HG03457 (cell line): ENCODE data around the gene UBAC1.
"Not testable (repeated sequence)": the region's sequence is repeated elsewhere in the genome, so short reads cannot be mapped to it uniquely, and the experiment has no call there.

Source experiments
- ATAC-seq: cut with Tn5 transposase; IDR thresholded peaks from one replicate; pipeline ENCODE4 v1.9.1; 2021; ENCODE audit warnings: moderate number of reproducible peaks; ENCODE audit not compliant: unreplicated experiment

UBAC1 gene

DNA sequence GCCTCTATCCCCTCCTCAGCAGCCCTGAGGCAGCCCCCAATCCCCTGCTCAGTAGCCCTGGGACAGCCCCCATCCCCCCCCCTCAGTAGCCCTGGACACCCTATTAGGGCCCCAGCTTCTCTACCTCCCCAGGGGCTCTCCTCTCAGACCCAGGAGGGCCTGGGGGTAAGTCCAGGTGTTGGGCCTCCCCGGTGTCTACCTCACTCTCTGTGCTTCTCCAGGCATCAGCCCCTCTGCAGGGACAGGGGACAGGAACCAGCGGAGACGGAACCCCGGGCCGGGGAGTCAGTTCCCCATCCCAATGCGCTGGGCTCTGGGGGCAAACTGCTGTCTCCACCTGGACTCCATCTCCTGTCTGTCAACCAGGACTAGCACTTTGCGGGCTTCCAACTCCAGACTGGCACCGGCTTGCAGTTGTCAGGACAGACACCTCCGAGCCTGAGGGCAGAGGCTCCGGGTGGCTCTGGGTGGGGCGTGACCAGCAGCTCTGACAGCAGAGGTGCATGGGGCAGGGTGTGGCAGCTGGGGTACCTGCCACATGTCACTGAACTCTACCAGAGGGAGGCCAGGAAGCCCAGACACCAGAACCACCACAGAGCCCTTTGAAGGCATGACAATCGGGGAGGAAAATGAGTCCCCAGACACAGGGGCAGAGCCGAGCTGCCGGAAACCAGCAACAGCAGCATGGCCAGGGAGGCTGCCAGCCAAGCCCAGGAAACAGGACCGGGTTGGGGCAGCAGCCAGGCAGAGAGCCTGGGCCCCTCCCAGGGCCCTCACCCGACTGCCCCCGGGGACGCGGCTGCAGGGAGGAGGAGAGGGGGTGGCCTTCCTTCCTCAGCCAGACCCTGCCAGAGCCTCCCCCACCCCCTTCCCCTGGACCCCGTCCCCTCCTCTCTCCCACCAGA is 17.7 kb upstream of the UBAC1 start:
- ATAC-seq = no peak

DNA sequence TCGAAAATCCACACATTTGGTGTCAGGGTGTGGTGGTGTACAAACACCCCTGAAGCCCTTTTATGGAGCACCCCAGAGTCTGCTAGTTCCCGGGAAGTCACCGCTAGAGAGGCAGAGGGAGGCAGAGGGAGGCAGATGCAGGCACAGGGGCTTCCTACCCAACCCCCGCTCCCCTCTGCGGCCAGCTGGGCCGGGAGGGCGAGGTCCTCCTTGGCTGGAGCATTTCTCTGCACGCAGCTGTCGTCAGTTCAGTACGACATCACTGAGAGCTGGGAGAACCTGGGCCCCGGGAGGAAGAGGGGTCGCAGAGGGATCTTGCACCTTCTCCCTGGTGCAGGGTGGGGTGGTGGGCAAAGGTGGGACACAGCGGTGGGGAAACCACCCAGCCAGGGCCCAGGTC is 15.8 kb upstream of the UBAC1 start:
- no peak for ATAC-seq

DNA sequence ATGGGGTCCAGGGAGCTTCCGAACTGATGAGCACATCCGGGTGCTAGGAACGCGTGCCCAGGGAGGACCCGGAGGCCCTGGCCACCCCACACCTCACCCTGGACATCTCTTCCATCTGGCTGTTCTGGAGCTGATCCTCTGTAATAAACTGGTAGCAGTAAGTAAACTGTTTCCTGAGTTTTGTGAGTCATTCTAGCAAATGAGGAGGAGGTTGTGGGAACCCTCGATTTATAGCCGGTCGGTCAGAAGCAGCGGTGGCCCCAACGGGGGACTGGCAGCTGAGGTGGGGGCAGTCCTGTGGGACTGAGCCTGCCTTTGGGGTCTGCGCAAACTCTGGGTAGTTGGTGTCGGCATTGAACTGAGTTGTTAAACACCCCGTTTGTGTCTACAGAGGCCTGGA is 15.4 kb upstream of the UBAC1 start:
- no peak for ATAC-seq

DNA sequence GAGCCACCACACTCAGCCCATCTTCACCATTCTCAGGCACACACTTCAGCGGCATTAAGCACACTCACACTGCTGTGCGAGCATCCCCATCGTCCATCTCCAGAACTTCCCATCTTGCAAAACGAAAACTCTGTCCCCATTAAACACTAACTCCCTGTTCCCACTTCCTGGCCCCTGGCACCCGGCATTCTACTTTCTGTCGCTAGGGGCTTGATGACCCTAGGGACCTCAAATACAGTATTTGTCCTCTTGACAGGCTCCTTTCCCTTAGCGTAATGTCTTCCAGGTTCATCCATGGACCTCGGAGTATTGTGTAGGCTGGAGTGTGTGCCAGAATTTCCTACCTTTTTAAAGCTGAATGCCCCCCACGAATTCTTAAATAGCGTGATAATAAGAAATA is 14.7 kb upstream of the UBAC1 start:
- ATAC-seq = no peak

DNA sequence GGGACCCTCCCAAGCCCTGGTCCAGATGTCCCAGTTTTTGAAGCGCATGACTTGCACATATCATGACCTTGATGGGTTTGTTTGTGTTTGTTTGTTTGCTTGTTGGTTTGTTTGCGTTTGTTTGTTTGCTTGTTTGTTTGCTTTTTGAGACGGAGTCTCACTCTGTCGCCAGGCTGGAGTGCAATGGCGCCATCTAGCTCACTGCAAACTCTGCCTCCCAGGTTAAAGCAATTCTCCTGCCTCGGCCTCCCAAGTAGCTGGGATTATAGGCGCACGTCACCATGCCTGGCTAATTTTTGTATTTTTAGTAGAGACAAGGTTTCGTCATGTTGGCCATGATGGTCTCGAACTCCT is 13.0 kb upstream of the UBAC1 start:
- no peak for ATAC-seq

DNA sequence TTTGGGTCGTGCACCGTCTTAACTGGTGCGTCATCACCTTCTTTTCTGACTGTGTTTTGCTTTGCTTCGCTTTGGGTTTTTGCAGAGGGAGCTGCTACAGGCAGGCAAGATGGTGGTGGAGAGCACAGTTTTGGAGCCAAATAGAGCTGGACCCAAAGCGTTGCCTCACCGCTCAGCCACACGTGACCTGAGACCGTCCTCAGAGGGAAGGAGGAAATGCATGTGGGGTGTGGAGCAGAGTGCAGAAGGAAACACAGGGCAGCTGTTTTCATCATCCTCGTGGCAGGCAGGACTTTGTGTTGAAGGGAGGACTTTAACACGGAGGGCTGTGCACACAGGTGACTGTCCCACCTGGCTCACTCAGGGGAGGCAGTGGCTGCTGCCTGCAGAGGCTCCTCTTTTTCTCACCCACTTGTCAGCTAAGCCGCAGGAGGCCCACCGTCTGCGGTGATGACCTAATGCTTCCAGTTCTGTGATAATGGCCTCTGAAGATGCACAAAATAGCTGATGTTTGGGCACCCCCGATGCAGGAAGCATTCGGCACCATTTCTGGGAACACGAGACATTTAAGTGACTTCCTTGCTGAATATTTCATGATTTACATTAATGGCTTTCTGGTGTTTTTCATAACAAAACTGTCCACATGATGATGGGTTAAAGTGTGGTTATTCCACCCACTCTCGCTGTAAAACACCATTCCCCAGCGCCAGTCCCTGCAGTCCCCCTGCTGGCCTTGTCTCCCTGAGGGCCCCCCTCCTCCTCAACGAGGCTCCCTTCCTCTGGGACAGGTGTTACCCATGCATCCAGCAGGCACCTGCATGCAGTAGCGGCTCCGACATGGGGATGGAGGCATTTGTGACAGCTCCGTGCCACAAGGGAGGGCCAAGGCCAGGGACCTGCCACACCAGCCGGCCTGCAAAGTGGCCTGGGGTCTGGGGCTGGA is 12.4 kb upstream of the UBAC1 start:
- ATAC-seq = no peak

DNA sequence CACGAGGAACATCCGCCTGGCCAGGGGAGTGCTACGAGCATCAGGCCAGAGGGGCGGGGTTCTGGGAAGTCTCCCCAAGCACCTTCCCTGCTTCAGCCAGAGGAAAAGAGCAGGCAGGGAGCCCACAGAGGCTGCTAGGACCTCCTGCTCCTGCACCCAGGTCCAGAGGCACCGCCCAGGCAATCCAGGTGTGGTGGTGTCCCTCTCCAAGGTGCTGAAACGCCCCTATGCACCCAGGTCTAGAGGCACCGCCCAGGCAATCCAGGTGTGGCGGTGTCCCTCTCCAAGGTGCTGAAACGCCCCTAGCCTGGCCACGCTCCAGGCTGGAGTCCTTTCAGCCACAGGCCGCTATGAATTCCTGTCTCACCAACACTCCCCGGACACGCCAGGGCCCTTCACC is 10.7 kb upstream of the UBAC1 start:
- ATAC-seq = no peak

DNA sequence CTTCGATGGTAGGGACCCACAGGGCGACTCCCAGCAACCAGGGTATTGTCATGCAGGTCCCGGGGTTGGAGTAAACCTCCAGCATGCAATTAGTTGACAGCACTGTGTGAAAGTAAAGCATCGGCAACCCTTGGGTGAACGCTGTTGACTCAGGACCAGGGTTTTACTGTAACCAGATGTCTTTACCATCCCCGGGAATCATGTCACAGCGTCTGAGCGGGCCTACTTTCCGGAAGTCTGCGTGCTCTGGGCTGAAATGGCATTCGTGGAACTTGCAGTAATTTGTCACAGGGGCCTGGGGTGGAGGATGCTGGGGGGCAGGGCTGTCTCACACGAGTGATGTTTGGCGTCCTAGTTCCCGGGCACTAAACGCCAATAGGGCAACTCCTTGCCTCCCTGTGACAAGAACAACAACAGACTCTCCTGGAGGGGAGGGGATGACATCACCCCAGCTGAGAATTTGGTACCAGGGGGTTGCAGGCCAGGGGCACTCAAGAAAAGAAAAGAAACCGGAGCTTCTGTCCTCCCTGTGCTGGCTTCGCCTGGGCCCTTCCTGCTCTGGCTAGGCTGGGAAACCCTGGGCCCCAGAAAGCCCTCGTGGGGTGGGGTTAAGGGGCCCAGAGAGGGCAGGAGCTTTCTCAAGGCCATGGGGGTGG is 10.1 kb upstream of the UBAC1 start:
- no peak for ATAC-seq

DNA sequence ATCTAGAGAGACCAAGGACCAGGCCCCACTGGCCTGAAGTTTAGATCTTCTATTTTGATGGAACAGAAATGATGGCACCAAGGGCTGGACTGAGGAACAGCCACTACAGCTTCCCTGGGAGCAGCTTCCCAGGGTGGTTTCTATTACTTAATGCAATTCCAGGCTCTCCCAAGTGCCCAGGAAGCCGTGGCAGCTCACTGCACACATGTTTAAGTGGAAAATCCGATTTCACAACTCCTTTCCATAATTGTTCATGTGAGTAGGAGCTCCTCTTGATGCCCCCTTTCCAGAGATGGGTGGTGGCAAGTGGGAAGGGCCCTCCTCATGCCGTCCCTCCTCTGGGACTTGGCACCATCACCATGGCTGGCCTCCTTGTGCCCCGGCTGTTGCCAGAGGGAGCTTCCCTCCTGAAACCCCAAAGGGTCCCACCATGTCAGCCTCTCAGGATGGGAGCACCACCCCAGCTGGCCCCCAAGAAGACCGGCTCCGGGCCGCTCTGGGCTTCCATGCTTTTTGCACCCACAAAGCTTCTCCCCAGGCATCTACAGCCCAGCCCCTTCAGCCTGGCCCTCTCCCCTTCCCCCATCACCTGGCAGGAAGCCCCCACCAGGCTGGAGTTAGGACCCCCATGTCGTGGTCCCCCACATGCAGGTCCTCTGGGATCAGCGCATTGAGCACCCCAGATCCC is 9.1 kb upstream of the UBAC1 start:
- ATAC-seq = no peak

DNA sequence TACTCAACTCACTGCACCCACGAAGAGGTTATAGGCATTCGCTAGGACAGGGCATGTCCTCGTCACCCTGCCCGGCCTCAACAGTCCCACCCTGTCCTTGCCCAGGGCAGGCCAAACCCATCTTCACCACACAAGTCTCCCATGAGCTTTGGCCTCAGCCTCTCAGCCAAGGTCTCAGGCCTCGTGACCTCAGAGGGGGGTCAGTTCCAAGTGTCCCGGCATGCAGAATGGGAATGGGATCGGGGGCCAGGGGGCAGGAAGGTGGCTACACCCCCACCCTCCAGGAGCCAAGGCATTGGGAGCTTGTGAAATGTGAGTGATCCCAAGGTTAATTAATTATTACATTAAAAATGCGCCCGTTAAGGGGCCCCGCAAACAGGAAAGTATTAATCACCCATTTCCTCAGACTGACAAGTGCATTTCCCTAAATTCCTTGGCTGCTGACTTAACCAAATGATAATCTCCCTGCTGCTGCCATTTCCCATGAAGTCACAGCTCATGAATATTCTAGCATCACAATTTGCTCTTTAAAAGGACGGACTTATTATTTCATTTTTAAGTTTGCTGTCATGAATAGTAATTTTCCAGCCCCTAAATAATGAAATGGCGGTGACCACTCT is 8.0 kb upstream of the UBAC1 start:
- no peak for ATAC-seq

DNA sequence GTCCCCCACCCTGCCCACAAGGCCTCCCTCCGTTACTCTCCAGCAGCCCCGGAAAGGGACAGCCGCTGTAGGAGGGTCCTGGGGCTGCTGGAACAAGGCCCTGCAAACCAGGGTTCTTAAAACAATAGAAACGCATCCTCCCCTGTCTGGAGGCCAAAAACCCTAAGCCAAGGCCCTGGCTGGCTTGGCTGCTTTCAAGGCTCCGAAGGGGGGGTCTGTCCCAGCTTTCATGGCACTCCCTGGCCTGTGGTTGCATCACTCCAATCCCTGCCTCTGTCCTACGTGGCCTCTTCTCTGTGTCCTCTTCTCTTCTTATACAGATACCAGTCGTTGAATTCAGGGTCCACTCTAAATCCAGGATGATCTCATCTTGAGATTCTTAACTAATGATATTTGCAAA is 7.4 kb upstream of the UBAC1 start:
- no peak for ATAC-seq

DNA sequence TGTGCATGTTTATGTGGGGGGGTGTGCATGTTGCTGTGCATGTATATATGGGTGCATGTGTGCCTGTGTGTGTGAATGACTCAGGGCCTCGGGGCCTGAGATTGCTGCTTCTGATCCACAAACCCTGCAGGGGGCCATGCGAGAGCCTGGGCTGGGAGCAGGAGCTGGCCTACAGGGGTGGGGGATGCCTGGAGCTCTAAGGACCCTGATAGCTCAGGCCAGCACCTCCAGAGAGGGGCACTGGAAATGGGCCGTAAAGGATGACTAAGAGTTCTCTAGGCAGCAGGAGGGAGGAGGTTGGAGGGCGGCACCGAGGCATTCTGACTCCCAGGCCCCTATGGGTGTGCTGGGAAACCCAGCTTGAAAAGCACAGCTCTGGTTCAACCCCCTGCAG is 6.9 kb upstream of the UBAC1 start:
- ATAC-seq = no peak

DNA sequence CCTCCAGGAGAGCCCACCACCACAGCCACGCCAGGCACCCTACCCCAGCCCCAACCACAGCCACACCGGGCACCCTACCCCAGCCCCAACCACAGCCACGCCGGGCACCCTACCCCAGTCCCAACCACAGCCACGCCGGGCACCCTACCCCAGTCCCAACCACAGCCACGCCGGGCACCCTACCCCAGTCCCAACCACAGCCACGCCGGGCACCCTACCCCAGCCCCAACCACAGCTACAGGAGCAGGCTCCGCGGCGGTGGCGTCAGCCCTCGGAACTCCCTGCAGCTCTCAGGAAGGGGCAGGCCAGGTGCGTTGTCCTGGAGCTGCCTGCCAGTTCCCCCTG is 5.7 kb upstream of the UBAC1 start:
- not testable (repeated sequence) for ATAC-seq

DNA sequence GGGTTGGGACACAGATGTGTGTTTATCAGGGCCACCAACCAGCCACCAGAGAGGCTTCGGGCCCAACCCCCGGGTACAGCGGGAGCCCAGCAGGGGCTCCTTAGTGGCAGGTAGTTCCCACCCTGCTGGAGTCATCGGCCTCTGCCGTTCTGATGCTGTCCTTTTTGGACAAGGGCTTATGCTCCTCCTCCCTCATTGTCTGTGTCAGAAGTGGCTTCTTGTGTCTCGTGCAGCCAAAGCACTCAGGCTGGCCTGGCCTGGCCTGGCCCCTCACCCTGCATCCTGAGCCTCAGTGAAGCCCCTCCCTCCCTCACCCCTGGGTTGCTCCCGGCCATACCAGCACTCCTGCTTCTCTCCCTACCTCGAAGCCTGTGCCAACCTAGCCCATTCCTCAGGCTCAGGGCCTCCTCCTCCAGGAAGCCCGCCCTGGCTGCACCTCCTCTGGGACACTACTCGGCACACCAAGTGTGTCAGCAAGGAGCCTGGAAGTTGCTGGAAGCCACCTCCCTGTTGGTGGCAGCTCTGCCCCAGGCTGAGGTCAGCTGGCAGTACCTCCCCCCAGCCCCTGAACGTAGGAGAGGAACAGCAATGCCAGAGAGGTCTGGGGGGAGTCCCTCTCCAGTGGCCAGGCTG is 4.1 kb upstream of the UBAC1 start:
- ATAC-seq = no peak

DNA sequence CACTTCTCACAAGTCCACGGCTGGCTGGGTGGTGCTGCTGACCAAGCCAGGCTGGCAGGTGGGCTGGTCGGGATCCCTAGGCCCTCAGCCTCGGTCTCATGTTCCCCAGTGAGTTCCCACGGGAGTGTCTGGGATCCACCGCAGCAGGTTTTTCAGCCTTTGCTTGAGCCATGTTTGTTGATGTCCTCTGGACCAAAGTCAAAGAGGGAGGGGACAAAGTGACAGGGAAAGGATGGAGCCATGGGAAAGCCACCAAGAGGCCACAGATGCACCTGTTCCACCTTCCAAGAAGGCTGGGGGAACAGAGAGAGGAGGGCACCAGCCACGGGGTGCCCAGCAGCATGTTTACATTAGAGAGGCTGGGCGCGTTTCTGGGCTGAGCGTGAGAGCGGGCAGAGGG is 2.8 kb upstream of the UBAC1 start:
- no peak for ATAC-seq

DNA sequence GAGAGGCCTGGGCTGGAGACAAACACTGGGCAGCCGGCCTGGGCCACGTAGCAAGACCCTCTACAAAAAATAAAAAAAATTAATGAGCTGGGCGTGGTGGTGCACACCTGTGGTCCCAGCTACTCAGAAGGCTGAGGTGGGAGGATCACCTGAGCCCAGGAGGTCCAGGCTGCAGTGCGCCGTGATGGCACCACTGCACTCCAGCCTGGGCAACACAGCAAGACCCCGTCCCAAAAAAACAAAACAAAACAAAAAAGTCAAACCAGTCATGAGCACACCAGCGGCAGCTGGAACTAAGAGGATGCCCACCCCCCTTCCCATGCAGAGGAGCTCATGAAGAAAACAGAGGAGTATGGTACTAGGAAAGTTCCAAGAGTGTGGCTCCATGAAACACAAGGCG is 2.2 kb upstream of the UBAC1 start:
- no peak for ATAC-seq

DNA sequence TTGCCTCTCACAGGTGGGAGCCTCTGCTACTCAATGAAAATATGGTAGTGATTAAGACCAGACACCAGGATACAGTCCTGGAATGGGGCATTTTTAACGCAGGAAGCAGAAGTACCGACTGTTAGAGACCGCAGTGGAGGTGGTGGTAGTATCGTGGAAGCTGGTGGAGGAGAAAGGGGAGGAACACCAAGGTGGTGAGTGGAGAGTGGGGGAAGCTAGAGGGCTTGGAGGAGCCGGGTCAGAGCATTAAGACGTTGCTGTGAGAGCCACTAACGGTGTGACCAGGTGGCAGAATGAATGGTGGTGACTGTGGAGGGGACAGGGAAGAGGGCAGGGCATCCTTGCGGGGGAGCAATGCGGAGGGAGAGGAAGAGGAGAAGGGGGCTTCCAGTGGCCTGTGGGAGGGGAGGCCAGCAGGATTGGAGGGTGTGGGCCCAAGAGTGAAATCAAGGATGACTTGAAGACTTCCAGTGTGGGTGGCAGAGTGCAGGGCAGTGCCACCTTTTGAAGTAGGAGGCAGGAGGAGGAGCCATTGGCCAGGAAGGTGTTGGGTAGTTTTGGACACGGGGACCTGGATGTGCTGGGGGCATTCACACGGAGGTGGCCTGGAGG is 1.6 kb upstream of the UBAC1 start:
- ATAC-seq = no peak

DNA sequence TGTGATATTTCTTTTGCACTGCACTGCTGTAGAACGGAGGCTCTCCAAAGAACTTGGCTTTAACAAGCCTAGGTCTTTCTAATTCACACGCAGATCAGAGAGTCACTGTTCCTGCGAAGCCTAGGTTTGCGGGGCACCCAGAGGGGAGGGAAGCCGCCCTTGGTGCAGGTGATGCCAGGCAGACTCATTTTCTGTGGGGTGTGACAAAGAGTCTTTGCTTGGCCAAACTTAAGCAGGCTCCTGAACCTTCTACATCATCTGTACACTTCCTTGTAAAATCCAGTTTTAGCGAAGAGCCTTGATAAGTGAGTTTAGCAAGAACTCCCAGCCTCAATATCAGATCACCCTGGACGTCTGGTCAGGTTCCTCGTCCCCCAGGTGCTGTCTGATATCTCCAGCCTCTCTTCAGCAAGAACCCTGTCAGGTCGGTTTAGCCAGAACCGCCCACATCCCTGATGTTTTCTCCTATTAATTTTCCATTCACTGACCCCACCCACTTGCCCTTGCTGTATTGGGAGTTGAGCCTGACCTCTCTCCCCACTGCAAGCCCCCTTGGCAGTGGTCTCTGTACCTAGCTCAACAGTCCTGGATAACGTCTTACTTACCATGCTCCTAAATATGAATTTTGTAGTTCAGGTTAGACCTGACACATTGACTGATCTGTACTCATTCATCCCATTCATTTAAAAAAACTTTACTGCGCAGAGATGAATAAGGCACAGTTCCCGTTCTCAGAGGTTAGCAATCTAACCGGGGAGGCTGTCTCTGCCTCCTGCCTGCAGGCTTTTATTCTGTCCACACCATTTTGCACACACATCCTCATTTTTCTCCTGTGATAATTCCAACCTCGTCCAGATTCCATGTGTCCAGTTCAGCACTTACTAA is 880 bp upstream of the UBAC1 start:
- no peak for ATAC-seq
